Suprapubic skin (tissue), 4 donors: ENCODE data around the gene SMCO4. TPM values are rescaled to one million over a fixed set of nuclear protein-coding genes. Genes with fewer than 3 reads are reported as not detected.

Source experiments
- DNase-seq, 2 donors: peaks; one replicate each; pipeline ENCODE4 v3.0.0-alpha.2; 2019; ENCODE audit warnings: low spot score in 2 of 2
- H3K27ac ChIP-seq: fragments of 200-600 bp; sonication (generic); one replicate; pipeline ENCODE4 v1.5.1; 2019
- H3K27me3 ChIP-seq: fragments of 200-600 bp; sonication (generic); one replicate; pipeline ENCODE4 v1.5.1; 2019
- H3K36me3 ChIP-seq: fragments of 200-600 bp; sonication (generic); one replicate; pipeline ENCODE4 v1.5.1; 2019
- H3K4me1 ChIP-seq: fragments of 200-600 bp; sonication (generic); one replicate; pipeline ENCODE4 v1.5.1; 2019
- H3K4me3 ChIP-seq: fragments of 200-600 bp; sonication (generic); one replicate; pipeline ENCODE4 v1.5.1; 2019; ENCODE audit warnings: mild to moderate bottlenecking
- H3K9me3 ChIP-seq: fragments of 200-600 bp; sonication (generic); one replicate; pipeline ENCODE4 v1.5.1; 2019
- EP300 ChIP-seq: sonication (generic); formaldehyde crosslinking; IDR thresholded peaks from one replicate; pipeline ENCODE4 v1.6.1; 2017; ENCODE audit warnings: antibody characterized with exemption
- POLR2A ChIP-seq, 2 donors: fragments of 450-650 bp; IDR thresholded peaks; one replicate each; pipeline ENCODE4 v1.6.1; 2017; ENCODE audit warnings: antibody characterized with exemption in 2 of 2, mild to moderate bottlenecking in 2 of 2, moderate library complexity in 2 of 2
- POLR2AphosphoS5 ChIP-seq, 3 donors: sonication (generic); formaldehyde crosslinking; IDR thresholded peaks; one replicate each; pipeline ENCODE4 v1.6.1; 2017; ENCODE audit warnings: antibody characterized with exemption in 3 of 3
- WGBS: methylation state at CpG from one replicate; pipeline ENCODE4 v1.1.5; 2018; 5-methylcytosine and 5-hydroxymethylcytosine counted together
- total RNA-seq, 4 donors: library from RNA; depleted of rRNA; stranded (reverse); fragments of >200 nt; gene quantifications; one replicate each; pipeline ENCODE4 v1.1.0, GENCODE V29; 2016
- TF ChIP-seq, protein P1 (sequence below), 2 donors: fragments of 200-600 bp in 1 of 2; fragments of 450-650 bp in 1 of 2; sonication (generic) in 1 of 2; IDR thresholded peaks; one replicate each; pipeline ENCODE4 v1.5.1; 2016 to 2019; ENCODE audit warnings: antibody characterized with exemption in 2 of 2, mild to moderate bottlenecking in 1 of 2, moderate library complexity in 1 of 2

SMCO4 gene
- total RNA-seq, 4 donors from 2014 or later: 12.1 to 53.1 (median 26.9) TPM

DNA sequence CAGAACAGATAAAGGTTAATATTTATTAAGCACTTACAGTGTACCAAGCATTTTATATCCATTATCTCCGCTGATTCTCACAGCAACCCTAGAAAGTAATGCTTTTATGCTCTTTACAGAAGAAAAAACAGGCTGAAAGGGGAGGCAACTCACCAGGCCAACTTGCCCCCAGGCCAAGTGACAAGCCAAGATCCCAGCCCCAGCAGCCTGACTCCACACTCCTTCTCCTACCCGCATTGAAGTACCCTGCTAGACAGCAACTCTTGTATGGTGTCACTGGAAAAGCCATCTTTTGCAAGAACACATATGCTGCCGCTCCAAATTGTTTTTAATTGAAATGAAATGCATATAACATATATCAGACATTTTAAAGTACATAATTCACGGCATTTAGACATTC lies 25.6 kb downstream of the SMCO4 start:
- H3K27ac ChIP-seq: no peak overlapping the region
- H3K4me3 ChIP-seq: no peak overlapping the region
- TF ChIP-seq, protein P1, sequence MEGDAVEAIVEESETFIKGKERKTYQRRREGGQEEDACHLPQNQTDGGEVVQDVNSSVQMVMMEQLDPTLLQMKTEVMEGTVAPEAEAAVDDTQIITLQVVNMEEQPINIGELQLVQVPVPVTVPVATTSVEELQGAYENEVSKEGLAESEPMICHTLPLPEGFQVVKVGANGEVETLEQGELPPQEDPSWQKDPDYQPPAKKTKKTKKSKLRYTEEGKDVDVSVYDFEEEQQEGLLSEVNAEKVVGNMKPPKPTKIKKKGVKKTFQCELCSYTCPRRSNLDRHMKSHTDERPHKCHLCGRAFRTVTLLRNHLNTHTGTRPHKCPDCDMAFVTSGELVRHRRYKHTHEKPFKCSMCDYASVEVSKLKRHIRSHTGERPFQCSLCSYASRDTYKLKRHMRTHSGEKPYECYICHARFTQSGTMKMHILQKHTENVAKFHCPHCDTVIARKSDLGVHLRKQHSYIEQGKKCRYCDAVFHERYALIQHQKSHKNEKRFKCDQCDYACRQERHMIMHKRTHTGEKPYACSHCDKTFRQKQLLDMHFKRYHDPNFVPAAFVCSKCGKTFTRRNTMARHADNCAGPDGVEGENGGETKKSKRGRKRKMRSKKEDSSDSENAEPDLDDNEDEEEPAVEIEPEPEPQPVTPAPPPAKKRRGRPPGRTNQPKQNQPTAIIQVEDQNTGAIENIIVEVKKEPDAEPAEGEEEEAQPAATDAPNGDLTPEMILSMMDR (IDR thresholded peaks at IDR 0.05): no peak
- no peak for TF ChIP-seq EP300
- TF ChIP-seq POLR2A (IDR thresholded peaks at IDR 0.05): no peak
- TF ChIP-seq POLR2AphosphoS5 (IDR thresholded peaks at IDR 0.05): no peak
- H3K9me3 ChIP-seq: no peaks in the 10 kb centered on the region
- no peaks in the 10 kb centered on the region for H3K36me3 ChIP-seq
- peaks cover 28% of the 10 kb centered on the region for H3K4me1 ChIP-seq
- H3K27me3 ChIP-seq: no peaks in the 10 kb centered on the region
- no peak for DNase-seq
- WGBS: 69% methylated on average over 4 of the region's 4 CpGs

DNA sequence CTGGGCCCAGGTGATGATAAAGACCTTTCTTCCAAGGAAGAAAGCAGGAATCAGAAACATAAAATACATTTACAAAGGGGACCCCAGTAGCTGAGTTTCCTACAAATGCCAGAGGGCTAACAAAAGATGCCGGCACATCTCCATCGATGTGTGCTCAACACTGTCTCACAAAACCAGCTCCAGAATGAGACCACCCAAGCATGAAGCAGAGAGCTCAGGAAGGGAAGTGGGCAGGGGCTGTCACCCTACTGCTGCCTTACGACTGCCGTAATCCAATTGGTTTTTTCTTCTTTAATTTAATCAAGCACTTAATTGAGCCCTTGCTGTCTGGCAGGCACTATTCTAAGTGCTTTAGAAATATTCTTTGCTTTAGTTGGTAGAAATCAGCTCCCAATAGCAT lies 26.1 kb downstream of the SMCO4 start:
- TF ChIP-seq, protein P1 (IDR thresholded peaks at IDR 0.05): no peak
- TF ChIP-seq POLR2AphosphoS5 (IDR thresholded peaks at IDR 0.05) (no peak), EP300 (no peak), POLR2A (IDR thresholded peaks at IDR 0.05) (no peak)
- H3K27ac ChIP-seq: no peak overlapping the region
- no peaks in the 10 kb centered on the region for H3K27me3 ChIP-seq
- no peak for DNase-seq
- H3K4me1 ChIP-seq: peaks cover 28% of the 10 kb centered on the region
- WGBS: 94% methylated on average over 4 of the region's 4 CpGs
- H3K36me3 ChIP-seq: no peaks in the 10 kb centered on the region
- no peaks in the 10 kb centered on the region for H3K9me3 ChIP-seq
- H3K4me3 ChIP-seq: no peak overlapping the region

DNA sequence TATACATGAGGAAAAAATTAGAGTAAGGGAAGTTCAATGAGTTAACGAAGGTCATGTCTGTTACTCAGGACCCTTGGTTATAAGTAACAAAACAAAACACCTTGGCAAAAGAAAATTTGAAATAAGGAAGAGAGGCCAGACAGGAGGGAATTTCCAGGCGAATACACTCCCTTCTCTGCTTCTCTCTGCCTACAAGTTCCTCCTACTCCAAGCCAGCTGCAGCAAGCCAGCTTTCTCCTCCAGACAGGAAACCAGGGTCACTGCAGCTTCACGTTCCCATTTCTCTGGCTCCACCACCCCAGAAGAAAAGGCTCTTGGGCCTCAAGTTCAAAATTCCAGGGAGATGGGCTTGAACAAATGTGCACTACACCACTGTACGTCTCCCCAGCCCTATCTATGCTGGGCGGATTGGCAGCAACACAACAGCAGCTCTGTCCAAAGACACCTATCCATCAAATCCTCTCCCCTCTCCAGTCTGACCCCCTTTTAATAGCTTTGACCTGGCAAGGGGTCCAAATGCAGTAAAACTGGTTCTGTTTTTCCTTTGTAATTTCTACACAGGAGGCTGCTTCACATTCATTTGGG lies 27.7 kb downstream of the SMCO4 start:
- Histone ChIP-seq H3K9me3 (no peaks in the 10 kb centered on the region), H3K4me3 (no peak overlapping the region), H3K4me1 (peaks cover 28% of the 10 kb centered on the region), H3K27ac (no peak overlapping the region), H3K27me3 (no peaks in the 10 kb centered on the region), H3K36me3 (no peaks in the 10 kb centered on the region)
- no peak for DNase-seq
- TF ChIP-seq POLR2AphosphoS5 (IDR thresholded peaks at IDR 0.05) (no peak), EP300 (no peak), POLR2A (IDR thresholded peaks at IDR 0.05) (no peak)
- TF ChIP-seq, protein P1 (IDR thresholded peaks at IDR 0.05): no peak
- WGBS: 50% methylated on average over 5 of the region's 5 CpGs

DNA sequence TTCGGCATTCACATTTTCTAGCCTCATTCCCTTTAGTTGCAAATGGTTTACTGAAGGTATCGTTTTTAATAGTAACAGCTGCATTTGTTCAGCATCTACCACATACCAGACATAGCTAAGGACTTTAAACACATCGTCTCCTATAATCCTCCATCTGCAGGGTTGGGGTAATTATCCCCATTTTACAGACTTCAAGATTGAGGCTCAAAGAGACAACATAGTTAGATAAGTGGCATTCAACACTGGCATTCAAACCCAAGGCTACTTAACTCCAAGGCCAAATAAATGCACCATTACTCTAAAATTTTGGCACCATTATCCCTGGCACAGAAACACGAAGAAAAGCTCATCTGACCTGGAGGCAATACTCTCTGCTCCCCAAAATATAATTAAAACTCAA lies 28.5 kb downstream of the SMCO4 start:
- DNase-seq: no peak
- WGBS: 76% methylated on average over 4 of the region's 4 CpGs
- Histone ChIP-seq H3K27ac (no peak overlapping the region), H3K9me3 (no peaks in the 10 kb centered on the region), H3K4me3 (no peak overlapping the region), H3K27me3 (no peaks in the 10 kb centered on the region), H3K36me3 (no peaks in the 10 kb centered on the region), H3K4me1 (peaks cover 26% of the 10 kb centered on the region)
- TF ChIP-seq, protein P1 (IDR thresholded peaks at IDR 0.05): no peak
- TF ChIP-seq POLR2AphosphoS5 (IDR thresholded peaks at IDR 0.05) (no peak), EP300 (no peak), POLR2A (IDR thresholded peaks at IDR 0.05) (no peak)

DNA sequence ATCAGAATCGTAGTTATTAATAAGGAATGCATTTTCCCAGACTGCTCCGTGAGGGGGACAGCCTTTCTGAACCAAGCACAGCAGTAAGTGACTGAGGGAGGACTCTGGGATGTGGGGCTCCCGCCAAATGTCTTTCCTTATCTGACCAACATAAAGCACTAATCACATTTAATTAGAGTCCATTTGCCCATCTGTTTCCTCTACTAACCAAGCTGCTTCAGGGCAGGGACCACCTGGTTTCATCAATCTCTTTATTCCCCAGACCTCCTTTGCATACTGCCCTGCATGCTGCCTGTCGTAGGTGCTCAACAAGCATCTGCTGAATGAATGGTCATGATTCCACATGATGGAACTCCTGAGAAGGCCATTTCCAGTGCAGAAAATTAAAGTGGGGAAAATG lies 29.4 kb downstream of the SMCO4 start:
- H3K4me3 ChIP-seq: no peak overlapping the region
- no peaks in the 10 kb centered on the region for H3K9me3 ChIP-seq
- H3K36me3 ChIP-seq: no peaks in the 10 kb centered on the region
- no peak for DNase-seq
- H3K4me1 ChIP-seq: peaks cover 19% of the 10 kb centered on the region
- TF ChIP-seq, protein P1 (IDR thresholded peaks at IDR 0.05): no peak
- TF ChIP-seq EP300: no peak
- no peak for TF ChIP-seq POLR2AphosphoS5 (IDR thresholded peaks at IDR 0.05)
- no peak for TF ChIP-seq POLR2A (IDR thresholded peaks at IDR 0.05)
- 70% methylated on average over 4 of the region's 4 CpGs for WGBS
- no peak overlapping the region for H3K27ac ChIP-seq
- H3K27me3 ChIP-seq: no peaks in the 10 kb centered on the region
